ENCODE data around the gene HSPA12A. TPM values are rescaled to one million over a fixed set of nuclear protein-coding genes. Genes with fewer than 3 reads are reported as not detected.

The HSPA12A gene
- polyA plus RNA-seq, 1 donor (not counting 4 experiments of a cell fraction or from before 2014, with no cell fraction given): 8.1 TPM

GRCh38 chr10:116654816-116655215 is 87.5 kb downstream of the HSPA12A start:
- Histone ChIP-seq H3K9me1 (ENCODE audit: control insufficient read depth, extremely low read depth, insufficient read depth, low read length) (no peaks in the 10 kb centered on the region), H3K4me2 (ENCODE audit: control insufficient read depth, extremely low read depth, insufficient read depth, low read depth, low read length) (no peak overlapping the region), H2AFZ (ENCODE audit: control insufficient read depth, low read length) (no peak overlapping the region), H3K36me3 (ENCODE audit: control insufficient read depth in 2 of 2, extremely low read depth in 1 of 2, insufficient read depth in 2 of 2, low read length in 2 of 2) (no peaks in the 10 kb centered on the region), H3K79me2 (ENCODE audit: control insufficient read depth, insufficient read depth, low read length) (no peaks in the 10 kb centered on the region), H3K27me3 (ENCODE audit: control insufficient read depth, extremely low read depth, insufficient read depth, low read length) (no peaks in the 10 kb centered on the region), H4K20me1 (ENCODE audit: control insufficient read depth, extremely low read depth, insufficient read depth, low read length) (no peaks in the 10 kb centered on the region), H3K4me3 (ENCODE audit: control insufficient read depth in 2 of 3, extremely low read depth in 1 of 3, insufficient read depth in 2 of 3, low read depth in 1 of 3, low read length in 3 of 3) (no peak overlapping the region), H3K9ac (ENCODE audit: control insufficient read depth, extremely low read depth, insufficient read depth, low read length) (no peak overlapping the region), H3K9me3 (ENCODE audit: control insufficient read depth, low read depth, low read length) (no peaks in the 10 kb centered on the region), H3K27ac (ENCODE audit: control insufficient read depth, insufficient read depth, low read length) (no peak overlapping the region), H3K4me1 (ENCODE audit: control insufficient read depth, extremely low read depth, insufficient read depth, low read length) (no peaks in the 10 kb centered on the region)
- DNase-seq (ENCODE audit: low read depth, low spot score) (no peak), FAIRE-seq (no peak)
- dilution Hi-C loops (cut with MboI; ENCODE audit: extremely low pct_ligation_motif_present, low sequenced_read_pairs): no loop called here
- TF ChIP-seq EZH2 (IDR thresholded peaks at IDR 0.05; ENCODE audit: low read length) (no peak), CTCF (optimal IDR thresholded peaks at IDR 0.05 in 1 of 3, IDR thresholded peaks at IDR 0.05 in 1 of 3, conservative IDR thresholded peaks at IDR 0.05 in 1 of 3; ENCODE audit: extremely low read depth in 1 of 3, insufficient read depth in 2 of 3, low read length in 3 of 3) (peak in 2 of 3 experiments; percentile 30 to 39)

GRCh38 chr10:116653885-116654284 is 88.5 kb downstream of the HSPA12A start:
- no peaks in the 10 kb centered on the region for H3K9me1 ChIP-seq (ENCODE audit: control insufficient read depth, extremely low read depth, insufficient read depth, low read length)
- FAIRE-seq: no peak
- H3K36me3 ChIP-seq (ENCODE audit: control insufficient read depth in 2 of 2, extremely low read depth in 1 of 2, insufficient read depth in 2 of 2, low read length in 2 of 2): no peaks in the 10 kb centered on the region
- no peak overlapping the region for H3K9ac ChIP-seq (ENCODE audit: control insufficient read depth, extremely low read depth, insufficient read depth, low read length)
- no peak for DNase-seq (ENCODE audit: low read depth, low spot score)
- no peak overlapping the region for H3K4me3 ChIP-seq (ENCODE audit: control insufficient read depth in 2 of 3, extremely low read depth in 1 of 3, insufficient read depth in 2 of 3, low read depth in 1 of 3, low read length in 3 of 3)
- H3K4me2 ChIP-seq (ENCODE audit: control insufficient read depth, extremely low read depth, insufficient read depth, low read depth, low read length): no peak overlapping the region
- no peak overlapping the region for H3K27ac ChIP-seq (ENCODE audit: control insufficient read depth, insufficient read depth, low read length)
- H3K4me1 ChIP-seq (ENCODE audit: control insufficient read depth, extremely low read depth, insufficient read depth, low read length): no peaks in the 10 kb centered on the region
- no peaks in the 10 kb centered on the region for H4K20me1 ChIP-seq (ENCODE audit: control insufficient read depth, extremely low read depth, insufficient read depth, low read length)
- no peak for TF ChIP-seq CTCF (optimal IDR thresholded peaks at IDR 0.05 in 1 of 3, IDR thresholded peaks at IDR 0.05 in 1 of 3, conservative IDR thresholded peaks at IDR 0.05 in 1 of 3; ENCODE audit: extremely low read depth in 1 of 3, insufficient read depth in 2 of 3, low read length in 3 of 3)
- no peak for TF ChIP-seq EZH2 (IDR thresholded peaks at IDR 0.05; ENCODE audit: low read length)
- dilution Hi-C loops (cut with MboI; ENCODE audit: extremely low pct_ligation_motif_present, low sequenced_read_pairs): no loop called here
- H3K9me3 ChIP-seq (ENCODE audit: control insufficient read depth, low read depth, low read length): no peaks in the 10 kb centered on the region
- no peak overlapping the region for H2AFZ ChIP-seq (ENCODE audit: control insufficient read depth, low read length)
- H3K79me2 ChIP-seq (ENCODE audit: control insufficient read depth, insufficient read depth, low read length): no peaks in the 10 kb centered on the region
- no peaks in the 10 kb centered on the region for H3K27me3 ChIP-seq (ENCODE audit: control insufficient read depth, extremely low read depth, insufficient read depth, low read length)

Data from keratinocyte (primary cell).